HepG2 (cell line): ENCODE data around the gene SOBP. TPM values are rescaled to one million over a fixed set of nuclear protein-coding genes. Genes with fewer than 3 reads are reported as not detected.

Source experiments
- IRX3 ChIP-seq: sonication (generic); formaldehyde crosslinking; IDR thresholded peaks from 2 replicates; pipeline ENCODE4 v1.8.1; 2023; ENCODE audit warnings: mild to moderate bottlenecking, low read depth, missing genetic modification reagents, borderline replicate concordance
- KDM3A ChIP-seq: IDR thresholded peaks from 2 replicates; pipeline ENCODE4 v1.6.1; 2018; ENCODE audit warnings: low read depth, missing compliant biosample characterization
- MBNL3 ChIP-seq: fragments of 250-450 bp; sonication (Bioruptor Pico); conservative IDR thresholded peaks from 2 replicates; pipeline ENCODE4 v1.8.0; 2022; ENCODE audit warnings: mild to moderate bottlenecking, inconsistent platforms
- TAF15 ChIP-seq: fragments of 200-400 bp; formaldehyde crosslinking; IDR thresholded peaks from one replicate; pipeline ENCODE4 v1.6.1; 2018; ENCODE audit warnings: mild to moderate bottlenecking, low read depth, low read length; ENCODE audit not compliant: poor library complexity, severe bottlenecking
- TBX3 ChIP-seq: fragments of 450-650 bp; IDR thresholded peaks from 2 replicates; pipeline ENCODE4 v1.6.1; 2017; ENCODE audit warnings: antibody characterized with exemption, mild to moderate bottlenecking, inconsistent platforms, borderline replicate concordance
- ZNF138 ChIP-seq: sonication (generic); formaldehyde crosslinking; IDR thresholded peaks from 2 replicates; pipeline ENCODE4 v1.5.0; 2020; ENCODE audit warnings: mild to moderate bottlenecking, low read depth, missing genetic modification reagents
- ZNF263 ChIP-seq: sonication (generic); formaldehyde crosslinking; IDR thresholded peaks from 2 replicates; pipeline ENCODE4 v1.4.0; 2020; ENCODE audit warnings: missing genetic modification reagents
- ZNF274 ChIP-seq: sonication (generic); formaldehyde crosslinking; IDR thresholded peaks from 2 replicates; pipeline ENCODE4 v1.5.1; 2020; ENCODE audit warnings: mild to moderate bottlenecking, missing genetic modification reagents
- ZNF614 ChIP-seq: IDR thresholded peaks from 2 replicates; pipeline ENCODE4 v1.6.1; 2018; ENCODE audit warnings: missing biosample characterization, missing genetic modification reagents, inconsistent platforms, borderline replicate concordance
- polyA plus RNA-seq, 8 experiments: library from polyadenylated mRNA; depleted of rRNA in 3 of 8; stranded (reverse) in 7 of 8; unstranded in 1 of 8; fragments of >200 nt; fragmentation: Illumina TruSeq in 4 of 8; extraction: Trizol in 4 of 8; gene quantifications; 2 replicates each; pipeline versions ENCODE4 v1.2.1 to v1.2.3, GENCODE V29; 2011 to 2016; ENCODE audit warnings: low read depth in 4 of 8, missing spikeins in 1 of 8, mixed read lengths in 1 of 8; ENCODE audit not compliant: insufficient read depth in 1 of 8
- total RNA-seq, 5 experiments: library from RNA; depleted of rRNA; stranded (reverse); fragments of >200 nt; fragmentation: Illumina TruSeq; extraction: Trizol; gene quantifications; 2 replicates each; pipeline ENCODE4 v1.2.3, GENCODE V29; 2016; ENCODE audit warnings: low read depth in 1 of 5
- TF ChIP-seq, protein P1 (sequence below), 2 experiments: fragments of 450-650 bp in 1 of 2; sonication (generic) in 1 of 2; formaldehyde crosslinking in 1 of 2; IDR thresholded peaks; 2 replicates each; pipeline versions ENCODE4 v1.6.1 to v1.8.0; 2016 to 2022; ENCODE audit warnings: antibody characterized with exemption in 1 of 2, mild to moderate bottlenecking in 1 of 2, missing genetic modification reagents in 1 of 2
- TF ChIP-seq, protein P2 (sequence below): sonication (generic); formaldehyde crosslinking; IDR thresholded peaks from 2 replicates; pipeline ENCODE4 v1.4.0; 2020; ENCODE audit warnings: mild to moderate bottlenecking, missing genetic modification reagents
- TF ChIP-seq, protein P3 (sequence below): fragments of 450-650 bp; IDR thresholded peaks from 2 replicates; pipeline ENCODE4 v1.6.1; 2017; ENCODE audit warnings: mild to moderate bottlenecking
- TF ChIP-seq, protein P4 (sequence below): sonication (generic); formaldehyde crosslinking; IDR thresholded peaks from 2 replicates; pipeline ENCODE4 v1.8.0; 2022; ENCODE audit warnings: missing genetic modification reagents, mild to moderate bottlenecking, inconsistent platforms, borderline replicate concordance
- TF ChIP-seq, protein P5 (sequence below): IDR thresholded peaks from 2 replicates; pipeline ENCODE4 v1.6.1; 2016

SOBP gene
- total and polyA plus RNA-seq, 2 of the 13 experiments (the other 11 are each of a cell fraction or from before 2014, with no cell fraction given), result 1.5 to 6.9 TPM

DNA sequence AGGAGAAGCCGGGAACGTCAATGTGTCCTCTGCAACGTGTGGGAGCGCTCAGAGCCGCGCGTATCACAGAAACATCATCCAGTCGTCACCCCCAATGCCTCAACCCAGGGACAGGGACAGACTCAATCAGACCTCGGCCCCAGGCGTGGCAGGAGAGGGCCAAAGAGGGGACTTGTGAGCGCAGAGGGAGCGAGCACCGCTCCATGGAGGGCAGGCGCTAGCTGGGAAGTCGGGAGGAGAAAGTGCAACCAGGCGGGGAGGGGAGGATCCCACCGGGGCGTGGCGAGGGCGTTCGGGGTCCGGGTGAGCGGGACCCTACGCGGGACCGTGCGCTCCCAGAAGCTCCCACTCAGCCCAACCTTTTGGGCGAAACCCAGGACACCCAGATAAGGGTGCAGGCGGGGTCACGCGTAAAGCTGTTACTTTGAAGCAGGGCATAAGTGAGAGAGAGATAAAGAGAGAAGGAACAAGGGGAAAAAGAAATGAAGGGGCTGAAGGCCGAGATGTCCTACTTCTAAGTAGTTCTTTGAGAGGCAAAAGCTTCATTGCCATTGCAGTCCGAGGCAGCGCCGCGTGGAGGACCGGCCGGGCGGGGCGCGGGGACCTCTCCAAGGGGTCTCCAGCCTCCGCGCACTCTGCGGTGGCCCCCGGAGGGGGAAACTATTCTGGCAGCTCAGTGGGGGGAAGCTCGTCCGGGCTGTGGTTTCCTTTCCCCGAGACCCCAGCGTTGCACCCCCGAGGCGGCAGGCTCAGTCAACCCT is 862 bp upstream of the SOBP start (continued):
- TF ChIP-seq, protein P1, sequence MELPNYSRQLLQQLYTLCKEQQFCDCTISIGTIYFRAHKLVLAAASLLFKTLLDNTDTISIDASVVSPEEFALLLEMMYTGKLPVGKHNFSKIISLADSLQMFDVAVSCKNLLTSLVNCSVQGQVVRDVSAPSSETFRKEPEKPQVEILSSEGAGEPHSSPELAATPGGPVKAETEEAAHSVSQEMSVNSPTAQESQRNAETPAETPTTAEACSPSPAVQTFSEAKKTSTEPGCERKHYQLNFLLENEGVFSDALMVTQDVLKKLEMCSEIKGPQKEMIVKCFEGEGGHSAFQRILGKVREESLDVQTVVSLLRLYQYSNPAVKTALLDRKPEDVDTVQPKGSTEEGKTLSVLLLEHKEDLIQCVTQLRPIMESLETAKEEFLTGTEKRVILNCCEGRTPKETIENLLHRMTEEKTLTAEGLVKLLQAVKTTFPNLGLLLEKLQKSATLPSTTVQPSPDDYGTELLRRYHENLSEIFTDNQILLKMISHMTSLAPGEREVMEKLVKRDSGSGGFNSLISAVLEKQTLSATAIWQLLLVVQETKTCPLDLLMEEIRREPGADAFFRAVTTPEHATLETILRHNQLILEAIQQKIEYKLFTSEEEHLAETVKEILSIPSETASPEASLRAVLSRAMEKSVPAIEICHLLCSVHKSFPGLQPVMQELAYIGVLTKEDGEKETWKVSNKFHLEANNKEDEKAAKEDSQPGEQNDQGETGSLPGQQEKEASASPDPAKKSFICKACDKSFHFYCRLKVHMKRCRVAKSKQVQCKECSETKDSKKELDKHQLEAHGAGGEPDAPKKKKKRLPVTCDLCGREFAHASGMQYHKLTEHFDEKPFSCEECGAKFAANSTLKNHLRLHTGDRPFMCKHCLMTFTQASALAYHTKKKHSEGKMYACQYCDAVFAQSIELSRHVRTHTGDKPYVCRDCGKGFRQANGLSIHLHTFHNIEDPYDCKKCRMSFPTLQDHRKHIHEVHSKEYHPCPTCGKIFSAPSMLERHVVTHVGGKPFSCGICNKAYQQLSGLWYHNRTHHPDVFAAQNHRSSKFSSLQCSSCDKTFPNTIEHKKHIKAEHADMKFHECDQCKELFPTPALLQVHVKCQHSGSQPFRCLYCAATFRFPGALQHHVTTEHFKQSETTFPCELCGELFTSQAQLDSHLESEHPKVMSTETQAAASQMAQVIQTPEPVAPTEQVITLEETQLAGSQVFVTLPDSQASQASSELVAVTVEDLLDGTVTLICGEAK (IDR thresholded peaks at IDR 0.05), result no peak
- TF ChIP-seq, protein P1 (CRISPR knock-in tag; IDR thresholded peaks at IDR 0.05), result no peak
- no peak for TF ChIP-seq MBNL3 (CRISPR knock-in tag)
- TF ChIP-seq ZNF138 (CRISPR knock-in tag), result no peak
- TF ChIP-seq, protein P2, sequence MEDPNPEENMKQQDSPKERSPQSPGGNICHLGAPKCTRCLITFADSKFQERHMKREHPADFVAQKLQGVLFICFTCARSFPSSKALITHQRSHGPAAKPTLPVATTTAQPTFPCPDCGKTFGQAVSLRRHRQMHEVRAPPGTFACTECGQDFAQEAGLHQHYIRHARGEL (CRISPR knock-in tag), result no peak
- TF ChIP-seq, protein P3, sequence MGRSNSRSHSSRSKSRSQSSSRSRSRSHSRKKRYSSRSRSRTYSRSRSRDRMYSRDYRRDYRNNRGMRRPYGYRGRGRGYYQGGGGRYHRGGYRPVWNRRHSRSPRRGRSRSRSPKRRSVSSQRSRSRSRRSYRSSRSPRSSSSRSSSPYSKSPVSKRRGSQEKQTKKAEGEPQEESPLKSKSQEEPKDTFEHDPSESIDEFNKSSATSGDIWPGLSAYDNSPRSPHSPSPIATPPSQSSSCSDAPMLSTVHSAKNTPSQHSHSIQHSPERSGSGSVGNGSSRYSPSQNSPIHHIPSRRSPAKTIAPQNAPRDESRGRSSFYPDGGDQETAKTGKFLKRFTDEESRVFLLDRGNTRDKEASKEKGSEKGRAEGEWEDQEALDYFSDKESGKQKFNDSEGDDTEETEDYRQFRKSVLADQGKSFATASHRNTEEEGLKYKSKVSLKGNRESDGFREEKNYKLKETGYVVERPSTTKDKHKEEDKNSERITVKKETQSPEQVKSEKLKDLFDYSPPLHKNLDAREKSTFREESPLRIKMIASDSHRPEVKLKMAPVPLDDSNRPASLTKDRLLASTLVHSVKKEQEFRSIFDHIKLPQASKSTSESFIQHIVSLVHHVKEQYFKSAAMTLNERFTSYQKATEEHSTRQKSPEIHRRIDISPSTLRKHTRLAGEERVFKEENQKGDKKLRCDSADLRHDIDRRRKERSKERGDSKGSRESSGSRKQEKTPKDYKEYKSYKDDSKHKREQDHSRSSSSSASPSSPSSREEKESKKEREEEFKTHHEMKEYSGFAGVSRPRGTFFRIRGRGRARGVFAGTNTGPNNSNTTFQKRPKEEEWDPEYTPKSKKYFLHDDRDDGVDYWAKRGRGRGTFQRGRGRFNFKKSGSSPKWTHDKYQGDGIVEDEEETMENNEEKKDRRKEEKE, result no peak
- TF ChIP-seq ZNF614 (CRISPR knock-in tag), result no peak
- TF ChIP-seq ZNF274 (CRISPR knock-in tag), result no peak
- TF ChIP-seq IRX3, result peak; percentile 15; the same call in 1 of the 2 replicates
- TF ChIP-seq TAF15, result no peak
- peak; percentile 65; the same call in 1 of the 2 replicates for TF ChIP-seq ZNF263 (CRISPR knock-in tag)
- TF ChIP-seq KDM3A (CRISPR knock-in tag), result no peak
- no peak for TF ChIP-seq TBX3
- TF ChIP-seq, protein P4, sequence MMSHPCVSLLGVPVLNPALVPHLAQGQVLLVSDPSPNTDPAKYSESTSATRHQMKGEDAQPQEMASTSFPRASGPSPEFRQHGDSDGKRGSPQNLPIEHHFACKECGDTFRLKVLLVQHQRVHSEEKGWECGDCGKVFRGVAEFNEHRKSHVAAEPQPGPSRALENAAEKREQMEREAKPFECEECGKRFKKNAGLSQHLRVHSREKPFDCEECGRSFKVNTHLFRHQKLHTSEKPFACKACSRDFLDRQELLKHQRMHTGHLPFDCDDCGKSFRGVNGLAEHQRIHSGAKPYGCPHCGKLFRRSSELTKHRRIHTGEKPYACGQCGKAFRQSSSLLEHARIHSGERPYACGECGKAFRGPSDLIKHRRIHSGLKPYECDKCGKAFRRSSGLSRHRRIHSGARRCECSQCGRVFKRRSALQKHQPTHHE, result no peak
- TF ChIP-seq, protein P5, sequence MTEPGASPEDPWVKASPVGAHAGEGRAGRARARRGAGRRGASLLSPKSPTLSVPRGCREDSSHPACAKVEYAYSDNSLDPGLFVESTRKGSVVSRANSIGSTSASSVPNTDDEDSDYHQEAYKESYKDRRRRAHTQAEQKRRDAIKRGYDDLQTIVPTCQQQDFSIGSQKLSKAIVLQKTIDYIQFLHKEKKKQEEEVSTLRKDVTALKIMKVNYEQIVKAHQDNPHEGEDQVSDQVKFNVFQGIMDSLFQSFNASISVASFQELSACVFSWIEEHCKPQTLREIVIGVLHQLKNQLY (CRISPR knock-in tag), result no peak
